Activated naive CD8-positive, alpha-beta T cell treated with anti-CD3 and anti-CD28 coated beads, Interleukin-2, amount 10 ng/mL, durations not matched to agents 7 days and 5 days (primary cell): ENCODE results near the gene RHEB. TPM values are rescaled to one million over a fixed set of nuclear protein-coding genes. Genes with fewer than 3 reads are reported as not detected.

ENCODE experiments used
- ATAC-seq: fragments of 150-1000 bp; cut with Tn5 transposase; one replicate; pipeline ENCODE4 v1.10.0; 2021; ENCODE audit warnings: low read depth, moderate library complexity
- POLR2A ChIA-PET: fragments of 350-600 bp; sonication (Branson Sonifier 250); formaldehyde crosslinking; loops from one replicate; lab custom pipeline; 2021; ENCODE audit warnings: antibody characterized with exemption; lab: Charles Lee
- DNase-seq: peaks from one replicate; pipeline ENCODE4 v3.0.0; 2021
- H3K27ac Mint-ChIP-seq: one replicate; pipeline ENCODE4 v1.8.0; 2022; ENCODE audit warnings: mild to moderate bottlenecking, mixed read lengths
- H3K27me3 Mint-ChIP-seq: one replicate; pipeline ENCODE4 v1.8.0; 2022; ENCODE audit warnings: mild to moderate bottlenecking, moderate library complexity, mixed read lengths
- H3K36me3 Mint-ChIP-seq: one replicate; pipeline ENCODE4 v1.8.0; 2021; ENCODE audit warnings: mild to moderate bottlenecking, mixed read lengths
- H3K4me1 Mint-ChIP-seq: one replicate; pipeline ENCODE4 v1.8.0; 2021; ENCODE audit warnings: mixed read lengths
- H3K4me3 Mint-ChIP-seq: one replicate; pipeline ENCODE4 v1.8.0; 2022; ENCODE audit warnings: mild to moderate bottlenecking, moderate library complexity, mixed read lengths
- H3K9me3 Mint-ChIP-seq: one replicate; pipeline ENCODE4 v1.8.0; 2021; ENCODE audit warnings: mixed read lengths
- total RNA-seq, 2 experiments: library from RNA; stranded (reverse); gene quantifications; one replicate each; pipeline ENCODE4 v1.2.3, GENCODE V29; 2021

RHEB gene, protein sequence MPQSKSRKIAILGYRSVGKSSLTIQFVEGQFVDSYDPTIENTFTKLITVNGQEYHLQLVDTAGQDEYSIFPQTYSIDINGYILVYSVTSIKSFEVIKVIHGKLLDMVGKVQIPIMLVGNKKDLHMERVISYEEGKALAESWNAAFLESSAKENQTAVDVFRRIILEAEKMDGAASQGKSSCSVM
- 10 to 100 TPM; 73.0 to 78.9 TPM for total RNA-seq

DNA sequence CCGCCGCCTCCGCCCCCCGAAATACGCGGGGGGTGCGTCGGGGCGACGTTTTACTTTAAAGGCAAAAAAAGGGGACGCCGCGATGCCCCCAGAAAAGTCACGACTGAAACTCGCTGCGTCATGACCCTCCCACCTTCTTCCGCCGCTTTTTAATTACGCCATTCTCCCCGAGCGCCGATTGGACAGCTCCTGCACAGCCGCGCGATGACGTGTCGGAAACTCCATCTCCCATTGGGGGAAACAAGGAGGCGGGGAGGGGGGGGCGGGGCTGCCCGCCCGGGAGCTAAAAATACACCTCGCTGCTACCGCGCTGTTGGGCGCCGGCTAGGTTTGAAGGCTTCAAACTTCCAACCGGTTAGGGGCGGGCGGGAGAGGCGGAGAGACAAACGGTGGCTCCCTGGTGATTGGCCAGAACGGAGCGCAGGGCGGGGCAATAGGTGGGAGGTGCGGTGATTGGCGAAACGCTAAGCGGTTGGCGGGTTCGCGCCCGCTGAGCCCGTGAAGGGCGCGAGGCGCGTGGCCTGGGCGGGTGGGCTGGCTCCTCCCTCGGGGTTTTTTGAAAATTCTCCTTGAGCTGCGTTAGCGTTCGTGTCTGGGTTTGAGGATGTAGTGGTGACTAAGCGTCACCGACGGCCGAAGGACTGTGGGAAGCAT, at the start of gene RHEB:
RHEB (minus strand) TSS at position 131 of the 654 bp plus-strand sequence. CDS start 384 bp downstream, outside the sequence.
- DNase-seq (peak; percentile 96), ATAC-seq (peak; percentile 88)
- Mint-ChIP-seq H3K27me3 (peaks cover 4% of the 10 kb centered on the region), H3K4me1 (peaks cover 34% of the 10 kb centered on the region), H3K4me3 (peak within 1 kb of the TSS; percentile 98), H3K27ac (peak within 1 kb of the TSS; percentile 98), H3K9me3 (no peaks in the 10 kb centered on the region), H3K36me3 (peaks cover 6% of the 10 kb centered on the region)
- POLR2A ChIA-PET = interaction anchor here (0.6 to 4.2 kb wide), 8 partner anchors 12 to 940 kb away, joined by 3 to 31 read pairs (median 3); no protein-coding TSS in a partner anchor

DNA sequence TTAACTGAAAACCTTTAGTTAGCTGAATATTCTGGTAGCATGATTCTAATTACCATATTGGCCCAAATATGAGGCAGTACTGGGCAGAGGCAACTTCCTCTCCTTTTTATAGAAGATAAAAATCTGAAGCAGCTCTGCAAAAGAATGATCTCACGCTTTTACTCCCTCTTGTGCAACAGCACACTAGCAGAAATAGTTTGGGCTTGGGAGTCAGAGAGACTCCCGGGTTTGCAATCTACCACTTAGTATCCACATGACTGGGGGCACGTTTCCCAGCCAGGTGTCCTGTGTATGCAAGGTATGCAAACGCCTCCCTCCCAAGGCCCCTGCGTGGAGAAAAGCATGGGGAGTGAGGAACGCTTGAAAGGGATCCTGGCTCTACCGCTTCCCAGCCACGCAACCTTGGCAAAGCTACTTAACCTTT, 47.2 kb upstream of the RHEB start:
- POLR2A ChIA-PET = no interaction called here
- Mint-ChIP-seq H3K36me3 (peaks cover 4% of the 10 kb centered on the region), H3K4me1 (no peaks in the 10 kb centered on the region), H3K9me3 (no peaks in the 10 kb centered on the region), H3K27me3 (no peaks in the 10 kb centered on the region), H3K27ac (no peak overlapping the region), H3K4me3 (no peak overlapping the region)
- DNase-seq (no peak), ATAC-seq (no peak)

DNA sequence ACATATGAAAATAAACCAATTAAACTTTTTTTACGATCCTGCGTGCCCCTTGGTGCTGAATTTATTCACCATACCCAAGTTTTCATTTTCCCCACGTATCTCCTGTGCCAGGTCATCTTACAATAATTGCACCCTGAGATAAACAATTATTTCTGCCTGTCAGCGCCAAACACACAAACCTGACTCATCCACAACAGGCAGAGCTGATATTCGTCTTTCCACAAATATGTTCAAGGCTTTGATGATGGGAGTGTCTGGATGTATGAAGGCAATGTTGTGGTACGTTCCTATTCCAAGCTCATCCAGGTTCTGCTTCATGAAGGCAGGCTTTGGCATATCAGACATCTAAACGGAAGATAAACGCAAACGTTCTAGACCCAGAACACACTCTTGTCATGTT, 45.8 kb upstream of the RHEB start:
- DNase-seq = no peak
- POLR2A ChIA-PET = no interaction called here
- peaks cover 10% of the 10 kb centered on the region for H3K36me3 Mint-ChIP-seq
- no peak for ATAC-seq
- no peaks in the 10 kb centered on the region for H3K9me3 Mint-ChIP-seq
- no peaks in the 10 kb centered on the region for H3K4me1 Mint-ChIP-seq
- no peak overlapping the region for H3K4me3 Mint-ChIP-seq
- no peak overlapping the region for H3K27ac Mint-ChIP-seq
- no peaks in the 10 kb centered on the region for H3K27me3 Mint-ChIP-seq

DNA sequence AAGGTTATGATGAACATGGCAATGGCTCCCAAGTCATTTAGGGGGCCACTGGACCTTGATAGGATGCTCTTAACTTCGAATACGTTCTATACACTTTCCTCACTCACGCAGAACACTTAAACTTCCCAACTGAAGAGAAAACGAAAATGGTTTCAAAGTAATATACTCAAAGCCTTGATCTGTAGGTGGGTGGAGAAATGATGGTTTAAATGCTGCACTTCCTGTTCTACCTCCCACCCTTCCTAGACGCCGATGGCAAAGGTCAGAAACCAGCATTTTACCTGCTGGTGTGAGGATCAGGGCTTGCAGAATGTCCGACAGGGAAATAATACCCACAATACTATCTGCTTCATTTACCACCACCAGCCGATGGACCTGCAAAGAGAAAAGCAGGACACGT, 40.5 kb upstream of the RHEB start:
- Mint-ChIP-seq H3K9me3 (no peaks in the 10 kb centered on the region), H3K27ac (peak overlapping the region; percentile 52), H3K27me3 (no peaks in the 10 kb centered on the region), H3K36me3 (peaks cover 16% of the 10 kb centered on the region), H3K4me3 (peak overlapping the region; percentile 9), H3K4me1 (peaks cover 5% of the 10 kb centered on the region)
- POLR2A ChIA-PET = no interaction called here
- DNase-seq = no peak
- no peak for ATAC-seq

DNA sequence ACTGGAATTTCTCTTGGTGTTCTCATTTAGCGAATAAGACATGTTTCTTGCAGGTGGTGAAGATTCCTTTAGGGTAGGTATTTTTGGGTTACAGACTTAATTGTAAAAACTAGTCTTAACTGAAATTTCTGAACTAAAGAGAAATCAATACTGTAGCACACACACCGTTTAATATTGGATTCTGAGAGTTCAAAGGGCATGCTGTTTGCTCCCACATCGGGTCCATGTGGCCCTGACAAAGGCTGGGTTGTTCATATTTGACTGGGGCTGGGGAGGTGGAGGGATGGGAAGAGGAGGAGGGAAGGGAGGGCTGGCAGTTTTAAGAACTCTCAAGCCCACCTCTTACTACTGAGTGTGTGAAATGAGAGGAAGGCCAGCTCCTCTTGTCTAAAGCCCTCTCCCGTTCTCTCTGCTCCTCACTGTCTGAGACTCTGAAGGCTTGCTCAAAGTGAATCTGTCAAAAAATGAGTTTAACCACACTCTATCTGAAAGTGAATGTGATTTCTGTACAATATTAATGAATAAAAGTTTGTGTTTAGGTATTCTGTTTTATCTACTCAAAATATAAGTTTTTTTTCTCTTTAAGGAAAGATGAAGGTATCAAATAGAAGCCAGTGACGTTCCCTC, 40.0 kb upstream of the RHEB start:
- POLR2A ChIA-PET = no interaction called here
- H3K36me3 Mint-ChIP-seq = peaks cover 16% of the 10 kb centered on the region
- no peak for DNase-seq
- H3K9me3 Mint-ChIP-seq = no peaks in the 10 kb centered on the region
- H3K27me3 Mint-ChIP-seq = no peaks in the 10 kb centered on the region
- peak overlapping the region; percentile 9 for H3K4me3 Mint-ChIP-seq
- H3K4me1 Mint-ChIP-seq = peaks cover 5% of the 10 kb centered on the region
- H3K27ac Mint-ChIP-seq = peak overlapping the region; percentile 52
- ATAC-seq = no peak

DNA sequence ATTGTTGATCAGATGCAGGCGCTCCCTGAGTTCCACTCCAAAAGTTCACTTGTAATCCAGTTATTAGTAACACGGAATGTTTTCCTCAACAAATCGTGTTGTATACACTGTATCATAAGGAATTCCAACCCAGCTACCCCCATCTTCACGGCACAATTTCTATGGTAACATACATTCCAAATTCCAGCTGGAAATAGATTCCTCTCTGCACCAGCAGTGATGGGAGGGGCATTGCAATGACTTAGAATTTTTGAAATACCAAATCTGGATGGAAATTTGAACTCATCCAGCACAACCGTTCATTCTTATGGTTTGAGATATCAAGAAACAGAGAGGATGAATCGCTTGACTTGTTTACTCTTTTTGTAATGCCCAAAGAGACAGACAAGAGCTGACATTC, 38.9 kb upstream of the RHEB start:
- H3K36me3 Mint-ChIP-seq = peaks cover 16% of the 10 kb centered on the region
- no peaks in the 10 kb centered on the region for H3K9me3 Mint-ChIP-seq
- DNase-seq (no peak), ATAC-seq (no peak)
- peaks cover 5% of the 10 kb centered on the region for H3K4me1 Mint-ChIP-seq
- H3K27me3 Mint-ChIP-seq = no peaks in the 10 kb centered on the region
- H3K4me3 Mint-ChIP-seq = no peak overlapping the region
- POLR2A ChIA-PET = no interaction called here
- no peak overlapping the region for H3K27ac Mint-ChIP-seq

DNA sequence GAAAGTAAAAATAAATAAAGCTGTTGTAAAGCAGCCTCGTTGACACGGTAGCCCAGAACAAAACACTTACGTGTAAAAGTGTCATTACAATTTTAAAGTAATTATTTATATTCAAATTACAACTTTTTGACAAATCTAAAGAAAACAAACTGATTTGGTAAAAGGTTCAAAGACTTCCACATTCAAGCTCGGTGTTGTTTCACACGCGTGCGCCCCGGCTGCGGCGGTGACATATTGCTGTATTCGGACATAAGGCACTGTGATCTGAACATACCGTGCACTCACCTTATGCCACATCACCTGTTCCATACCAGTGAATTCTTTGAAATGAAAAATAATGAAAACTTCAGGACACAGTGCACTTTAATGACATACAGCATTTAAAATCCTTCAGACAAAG, 36.9 kb upstream of the RHEB start:
- peaks cover 5% of the 10 kb centered on the region for H3K4me1 Mint-ChIP-seq
- H3K4me3 Mint-ChIP-seq = no peak overlapping the region
- POLR2A ChIA-PET = no interaction called here
- DNase-seq (no peak), ATAC-seq (no peak)
- H3K27me3 Mint-ChIP-seq = no peaks in the 10 kb centered on the region
- no peaks in the 10 kb centered on the region for H3K9me3 Mint-ChIP-seq
- peaks cover 12% of the 10 kb centered on the region for H3K36me3 Mint-ChIP-seq
- no peak overlapping the region for H3K27ac Mint-ChIP-seq

DNA sequence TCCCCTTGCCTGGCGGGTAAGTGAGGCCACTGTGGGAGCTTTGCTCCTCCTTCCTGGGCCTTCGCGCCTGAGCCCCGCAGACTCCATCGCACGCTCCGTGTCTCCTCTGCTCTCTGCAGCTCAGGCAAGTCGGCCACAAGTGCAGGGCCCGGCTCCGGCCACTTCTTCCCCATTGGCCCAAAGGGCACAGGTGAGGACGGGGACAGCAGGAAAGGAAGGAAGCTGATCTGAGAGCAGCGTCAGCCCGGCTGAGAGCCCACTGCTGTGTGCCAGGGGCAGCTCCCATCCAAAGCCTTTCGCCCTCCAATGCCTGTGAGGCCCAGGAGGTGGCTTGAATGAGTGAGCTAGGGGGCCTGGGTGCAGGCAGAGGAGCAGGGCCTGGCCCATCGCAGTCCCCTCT, 33.7 kb upstream of the RHEB start:
- Mint-ChIP-seq H3K4me1 (no peaks in the 10 kb centered on the region), H3K27ac (no peak overlapping the region), H3K27me3 (no peaks in the 10 kb centered on the region), H3K9me3 (no peaks in the 10 kb centered on the region), H3K36me3 (peaks cover 2% of the 10 kb centered on the region), H3K4me3 (no peak overlapping the region)
- POLR2A ChIA-PET = no interaction called here
- no peak for DNase-seq
- no peak for ATAC-seq

DNA sequence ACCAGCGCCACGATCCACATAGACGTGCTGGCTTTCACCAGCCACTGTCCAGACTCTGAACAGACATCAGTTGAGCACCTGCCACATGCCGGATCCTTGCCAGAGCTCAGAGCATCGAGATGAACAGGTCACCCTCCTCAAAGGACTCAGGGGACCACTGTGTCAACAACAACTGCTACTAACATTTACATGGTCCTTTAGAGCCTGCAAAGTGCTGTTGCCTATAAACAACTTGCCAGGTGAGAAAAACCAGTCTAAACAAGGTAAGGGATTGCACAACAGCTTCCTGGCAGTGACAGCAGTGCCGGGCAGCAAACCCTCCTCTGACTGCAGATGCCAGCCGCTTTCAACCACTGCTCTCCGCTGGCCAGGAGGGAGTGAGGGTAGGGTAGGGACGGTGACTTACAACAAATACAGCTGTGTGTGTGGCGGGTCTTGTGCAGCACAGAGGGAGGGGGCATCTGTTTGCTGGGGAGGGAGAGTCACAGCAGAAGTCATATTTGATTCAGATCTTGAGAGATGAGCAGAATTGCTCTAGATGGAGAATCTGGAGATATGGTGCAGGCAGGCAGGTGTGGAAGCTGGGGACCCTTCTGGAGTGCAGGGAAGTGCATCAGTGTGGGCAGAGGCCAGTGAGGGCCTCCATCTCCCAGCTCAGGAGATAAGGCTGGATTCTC, 32.8 kb upstream of the RHEB start:
- DNase-seq (no peak), ATAC-seq (no peak)
- Mint-ChIP-seq H3K36me3 (no peaks in the 10 kb centered on the region), H3K27me3 (peaks cover 3% of the 10 kb centered on the region), H3K4me1 (no peaks in the 10 kb centered on the region), H3K4me3 (no peak overlapping the region), H3K27ac (no peak overlapping the region), H3K9me3 (no peaks in the 10 kb centered on the region)
- POLR2A ChIA-PET = interaction anchor here (0.6 kb wide), 1 partner anchor 21 kb away, joined by 3 read pairs; no protein-coding TSS in a partner anchor

DNA sequence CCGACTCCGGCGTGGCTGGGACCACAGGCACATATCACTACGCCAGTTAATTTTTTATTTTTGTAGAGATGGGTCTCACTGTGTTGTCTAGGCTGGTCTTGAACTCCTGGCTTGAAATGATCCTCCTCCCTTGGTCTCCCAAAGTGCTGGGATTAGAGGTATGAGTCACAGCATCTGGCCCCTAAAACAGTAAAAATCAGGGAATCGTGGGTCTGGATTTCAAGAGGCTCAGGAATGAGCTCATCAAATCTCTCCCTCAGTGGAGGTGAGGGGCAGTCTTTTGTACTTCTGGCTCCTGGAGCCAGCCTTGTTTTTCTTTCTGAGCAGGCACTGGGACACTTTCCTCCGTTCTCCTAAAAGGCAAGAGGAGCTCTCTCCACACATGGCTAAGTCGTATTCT, 32.1 kb upstream of the RHEB start:
- Mint-ChIP-seq H3K27ac (no peak overlapping the region), H3K27me3 (peaks cover 7% of the 10 kb centered on the region), H3K4me1 (peaks cover 4% of the 10 kb centered on the region), H3K9me3 (no peaks in the 10 kb centered on the region), H3K36me3 (no peaks in the 10 kb centered on the region), H3K4me3 (no peak overlapping the region)
- ATAC-seq (no peak), DNase-seq (no peak)
- POLR2A ChIA-PET = no interaction called here

DNA sequence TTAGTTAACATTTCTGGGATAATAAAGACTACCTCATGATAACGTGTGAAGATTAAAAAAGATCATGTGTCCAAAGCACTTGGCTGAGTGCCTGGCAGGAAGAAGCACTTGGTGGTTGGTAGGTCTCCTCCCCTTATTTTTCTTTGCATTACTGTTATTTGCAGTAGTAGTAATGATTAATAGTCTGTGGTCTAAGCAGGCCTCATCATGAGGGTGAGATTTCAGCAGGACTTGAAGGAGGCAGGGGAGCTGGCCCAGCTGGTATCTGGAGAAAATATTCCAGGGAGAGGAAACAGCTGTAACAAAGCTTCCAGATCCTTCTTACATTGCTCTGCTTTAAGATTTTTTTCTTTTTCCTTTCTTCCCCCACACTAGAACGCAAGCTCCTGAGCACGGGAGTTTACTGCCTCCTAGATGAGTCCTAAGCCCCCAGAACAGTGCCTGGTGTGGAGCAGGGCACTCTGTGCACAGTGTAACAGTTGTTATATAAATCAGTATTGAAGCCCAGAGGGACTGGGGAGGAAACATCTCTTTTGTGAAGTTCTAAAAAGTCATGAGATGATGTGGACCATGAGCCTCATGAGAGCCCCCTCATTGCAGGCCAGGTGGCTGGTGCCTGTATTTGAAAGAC, 31.1 kb upstream of the RHEB start:
- POLR2A ChIA-PET = no interaction called here
- Mint-ChIP-seq H3K27me3 (peaks cover 15% of the 10 kb centered on the region), H3K27ac (no peak overlapping the region)

DNA sequence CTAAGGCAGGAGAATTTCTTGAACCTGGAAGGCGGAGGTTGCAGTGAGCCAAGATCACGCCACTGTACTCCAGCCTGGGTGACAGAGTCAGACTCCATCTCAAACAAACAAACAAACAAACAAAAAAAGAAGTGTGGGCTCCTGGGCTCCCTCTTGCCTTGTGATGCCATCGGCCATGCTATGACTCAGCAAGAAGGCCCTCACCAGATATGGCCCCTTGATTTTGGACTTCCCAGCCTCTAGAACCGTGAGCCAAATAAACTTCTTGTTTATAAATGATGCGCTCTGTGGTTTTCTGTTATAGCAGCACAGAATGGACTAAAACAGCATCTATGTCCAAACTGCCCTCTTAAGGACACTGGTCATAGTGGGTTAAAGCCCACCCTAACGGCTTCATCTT, 29.9 kb upstream of the RHEB start:
- POLR2A ChIA-PET = no interaction called here
- Mint-ChIP-seq H3K4me3 (no peak overlapping the region), H3K4me1 (peaks cover 4% of the 10 kb centered on the region), H3K36me3 (no peaks in the 10 kb centered on the region), H3K9me3 (no peaks in the 10 kb centered on the region), H3K27me3 (peaks cover 24% of the 10 kb centered on the region), H3K27ac (no peak overlapping the region)
- ATAC-seq = no peak
- no peak for DNase-seq

More for the DNA sequence above, 31.1 kb upstream of the RHEB start:
- ATAC-seq (no peak), DNase-seq (no peak)
- no peaks in the 10 kb centered on the region for H3K36me3 Mint-ChIP-seq
- no peaks in the 10 kb centered on the region for H3K9me3 Mint-ChIP-seq
- H3K4me1 Mint-ChIP-seq = peaks cover 4% of the 10 kb centered on the region
- H3K4me3 Mint-ChIP-seq = no peak overlapping the region

DNA sequence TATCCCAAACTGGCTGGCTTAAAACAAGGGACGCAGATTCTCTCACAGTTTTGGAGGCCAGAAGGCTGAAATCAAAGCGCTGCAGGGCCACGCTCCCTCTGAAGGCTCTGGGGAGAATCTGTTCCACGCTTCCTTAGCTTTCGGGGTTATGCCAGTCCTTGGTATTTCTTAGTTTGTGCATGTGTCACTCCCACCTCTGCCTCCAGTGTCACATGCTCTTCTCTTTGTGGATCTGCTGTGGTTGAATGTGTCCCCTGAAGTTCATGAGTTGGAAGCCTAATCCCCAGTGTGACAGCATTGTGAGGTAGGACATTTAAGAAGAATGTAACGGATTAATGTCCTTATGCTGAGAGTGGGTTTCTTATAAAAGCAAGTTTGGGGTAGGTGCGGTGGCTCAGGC, 29.4 kb upstream of the RHEB start:
- Mint-ChIP-seq H3K27me3 (peaks cover 27% of the 10 kb centered on the region), H3K36me3 (no peaks in the 10 kb centered on the region), H3K4me3 (no peak overlapping the region), H3K9me3 (no peaks in the 10 kb centered on the region), H3K27ac (no peak overlapping the region), H3K4me1 (peaks cover 4% of the 10 kb centered on the region)
- POLR2A ChIA-PET = no interaction called here
- ATAC-seq (no peak), DNase-seq (no peak)
